GM12874 (cell line): Measurements from ENCODE around the gene SPRED3.

Source experiments
- CTCF ChIP-seq: IDR thresholded peaks from 2 replicates; pipeline ENCODE4 v1.5.1; 2011; ENCODE audit warnings: low read depth, mild to moderate bottlenecking, control low read depth, low read length, moderate library complexity; ENCODE audit not compliant: insufficient read depth

Gene SPRED3

GRCh38 chr19:38375098-38375493 lies 13.4 kb upstream of the SPRED3 start:
- TF ChIP-seq CTCF, result no peak

GRCh38 chr19:38375748-38376147 lies 12.7 kb upstream of the SPRED3 start:
- TF ChIP-seq CTCF, result no peak

GRCh38 chr19:38376576-38376975 lies 11.9 kb upstream of the SPRED3 start:
- TF ChIP-seq CTCF, result no peak

DNA sequence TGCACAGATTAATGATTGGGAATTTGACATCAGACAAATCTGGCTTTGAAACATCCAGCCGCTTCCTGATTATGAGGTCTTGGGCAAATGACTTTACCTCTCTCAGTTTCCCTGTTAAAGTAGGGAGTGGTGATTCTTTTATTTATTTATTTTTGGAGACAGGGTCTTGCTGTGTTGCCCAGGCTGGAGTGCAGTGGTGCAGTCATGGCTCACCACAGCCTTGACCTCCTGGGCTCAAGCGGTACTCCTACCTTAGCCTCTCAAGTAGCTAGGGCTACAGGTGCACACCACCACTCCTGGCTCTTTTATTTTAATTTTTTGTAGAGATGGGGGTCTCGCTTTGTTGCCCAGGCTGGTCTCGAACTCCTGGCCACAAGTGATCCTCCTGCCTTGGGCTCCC lies 11.4 kb upstream of the SPRED3 start:
- no peak for TF ChIP-seq CTCF

DNA sequence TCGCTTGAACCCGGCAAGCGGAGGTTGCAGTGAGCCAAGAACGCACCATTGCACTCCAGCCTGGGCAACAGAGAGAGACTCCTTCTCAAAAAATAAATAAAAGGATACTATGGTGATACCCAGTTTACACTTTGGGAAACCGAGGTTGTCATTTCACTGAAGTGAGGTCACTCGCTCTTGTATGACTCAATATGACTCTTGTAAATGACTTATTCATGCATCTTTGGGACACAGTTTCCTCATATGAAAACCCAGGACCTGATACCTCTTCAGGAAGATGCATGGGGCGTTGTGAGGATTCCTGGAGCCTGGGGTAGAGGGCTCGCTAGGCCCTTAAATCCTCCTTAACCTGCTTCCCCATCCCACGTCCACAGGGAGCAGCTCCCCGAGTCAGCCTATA lies 9.6 kb upstream of the SPRED3 start:
- no peak for TF ChIP-seq CTCF

- TF ChIP-seq CTCF, result no peak
These were observed 7.4 kb upstream of the SPRED3 start for GRCh38 chr19:38381138-38381537.

- TF ChIP-seq CTCF, result no peak
These were observed 5.3 kb upstream of the SPRED3 start for GRCh38 chr19:38383184-38383583.

DNA sequence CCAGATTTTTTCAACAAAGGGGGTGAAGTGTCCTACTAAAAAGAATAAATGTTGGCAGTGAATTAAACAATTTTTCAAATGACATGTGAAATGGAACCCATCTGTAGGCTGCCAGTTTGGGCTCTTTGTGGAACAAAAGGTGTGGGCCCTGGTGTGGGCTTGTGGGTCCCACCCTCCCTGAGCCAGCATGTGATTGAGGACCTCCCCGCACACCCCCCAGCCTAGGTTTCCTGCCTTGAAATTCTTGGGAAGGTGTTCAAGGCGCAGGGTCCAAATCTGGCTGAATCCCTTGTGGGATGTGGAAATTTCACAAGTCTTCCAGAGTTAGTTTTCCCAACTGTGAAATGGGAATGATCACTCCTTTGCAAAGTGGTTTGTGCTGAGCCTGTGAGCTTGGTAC lies 4.8 kb upstream of the SPRED3 start:
- no peak for TF ChIP-seq CTCF
